ENCODE data around the gene DUSP7. TPM values are rescaled to one million over a fixed set of nuclear protein-coding genes. Genes with fewer than 3 reads are reported as not detected.

Gene DUSP7
- total and polyA plus RNA-seq, 9 of the 15 experiments (the other 6 are each of a cell fraction or from before 2014, with no cell fraction given): 0.45 to 15.8 (median 8.2) TPM

DNA sequence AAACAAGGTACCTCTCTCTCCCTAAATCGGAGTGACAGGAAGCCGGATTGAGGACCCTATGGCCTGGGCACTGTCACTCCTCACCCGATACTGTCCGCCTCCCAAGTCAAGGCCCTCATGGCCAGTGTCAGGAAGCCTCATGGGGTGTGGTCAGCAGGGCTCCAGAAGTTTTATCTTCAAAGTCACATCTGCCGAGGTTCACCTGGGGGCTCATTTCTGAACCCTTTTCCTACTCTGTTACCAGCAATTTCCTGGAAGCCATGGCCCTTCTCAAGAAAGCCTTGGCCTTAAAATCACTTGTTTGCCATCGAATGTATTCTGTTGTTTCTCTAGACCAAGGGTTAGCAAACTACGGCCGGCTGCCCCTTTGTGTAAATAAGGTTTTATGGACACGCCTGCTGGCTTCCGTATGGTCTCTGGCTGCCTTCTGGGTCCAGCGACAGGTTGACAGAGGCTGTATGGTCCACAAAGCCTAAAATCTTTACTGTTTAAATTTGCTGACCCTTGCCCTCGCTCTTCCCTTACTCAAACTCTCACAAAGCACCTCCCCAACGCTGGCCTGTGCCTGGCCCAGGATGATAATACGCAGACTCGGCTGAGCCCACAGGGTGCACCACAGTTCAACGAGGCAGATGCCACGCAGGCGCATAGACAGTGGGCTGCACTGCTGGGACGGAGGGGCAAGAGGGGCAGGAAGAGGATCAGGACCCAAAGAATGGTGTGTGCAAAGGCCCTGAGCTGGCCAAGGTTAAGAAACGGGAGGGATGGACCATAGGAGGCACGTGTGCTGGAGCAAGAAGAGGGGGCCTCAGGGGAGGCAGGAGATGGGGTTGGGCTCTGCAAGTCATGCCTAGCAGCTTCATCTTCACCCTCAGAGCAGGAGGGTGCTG is 24.7 kb upstream of the DUSP7 start:
- CTCF ChIA-PET (ENCODE audit: low intra/inter-chr PET ratio): no interaction called here
- WGBS (ENCODE audit: insufficient coverage, low coverage, missing lambda C conversion rate): 4% methylated on average over 21 of the region's 21 CpGs
- no peak for TF ChIP-seq KHSRP (IDR thresholded peaks at IDR 0.05)
- TF ChIP-seq NFYB (IDR thresholded peaks at IDR 0.05; ENCODE audit: extremely low read depth, insufficient read length): no peak
- peak; percentile 37 for TF ChIP-seq SMAD4 (CRISPR knock-in tag; conservative IDR thresholded peaks at IDR 0.05)
- TF ChIP-seq ZNF668 (CRISPR knock-in tag; IDR thresholded peaks at IDR 0.05): no peak
- TF ChIP-seq TRIM28 (IDR thresholded peaks at IDR 0.05): 0 out of 2 replicates have a peak, but pooled peaks have one; percentile 15
- TF ChIP-seq EP400 (IDR thresholded peaks at IDR 0.05): peak; percentile 24; the same call in 1 of the 2 replicates
- no peak for TF ChIP-seq NR2C2 (CRISPR knock-in tag; IDR thresholded peaks at IDR 0.05)
- peak; percentile 36; the same call in 1 of the 2 replicates for TF ChIP-seq NR2C2 (tag; IDR thresholded peaks at IDR 0.05)
- TF ChIP-seq, protein P1, sequence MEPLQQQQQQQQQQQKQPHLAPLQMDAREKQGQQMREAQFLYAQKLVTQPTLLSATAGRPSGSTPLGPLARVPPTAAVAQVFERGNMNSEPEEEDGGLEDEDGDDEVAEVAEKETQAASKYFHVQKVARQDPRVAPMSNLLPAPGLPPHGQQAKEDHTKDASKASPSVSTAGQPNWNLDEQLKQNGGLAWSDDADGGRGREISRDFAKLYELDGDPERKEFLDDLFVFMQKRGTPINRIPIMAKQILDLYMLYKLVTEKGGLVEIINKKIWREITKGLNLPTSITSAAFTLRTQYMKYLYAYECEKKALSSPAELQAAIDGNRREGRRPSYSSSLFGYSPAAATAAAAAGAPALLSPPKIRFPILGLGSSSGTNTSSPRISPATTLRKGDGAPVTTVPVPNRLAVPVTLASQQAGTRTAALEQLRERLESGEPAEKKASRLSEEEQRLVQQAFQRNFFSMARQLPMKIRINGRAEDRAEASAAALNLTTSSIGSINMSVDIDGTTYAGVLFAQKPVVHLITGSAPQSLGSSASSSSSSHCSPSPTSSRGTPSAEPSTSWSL (CRISPR knock-in tag; IDR thresholded peaks at IDR 0.05; ENCODE audit: borderline replicate concordance): no peak
- no peak for TF ChIP-seq NFATC3 (IDR thresholded peaks at IDR 0.05)
- peak; percentile 16 to 81; a peak in 1 of 4 replicates for TF ChIP-seq FOXA3 (CRISPR knock-in tag; conservative IDR thresholded peaks at IDR 0.05 in 1 of 2, IDR thresholded peaks at IDR 0.05 in 1 of 2)
- TF ChIP-seq ARID1B (IDR thresholded peaks at IDR 0.05): peak; percentile 85
- 0 out of 2 replicates have a peak, but pooled peaks have one; percentile 15 for TF ChIP-seq SMARCE1 (IDR thresholded peaks at IDR 0.05)
- TF ChIP-seq TFAM (CRISPR knock-in tag; conservative IDR thresholded peaks at IDR 0.05): no peak
- no peak for TF ChIP-seq ATF7 (IDR thresholded peaks at IDR 0.05)
- TF ChIP-seq KDM1A (IDR thresholded peaks at IDR 0.05): peak; percentile 74 to 79
- no peak for TF ChIP-seq ATF1 (CRISPR knock-in tag; IDR thresholded peaks at IDR 0.05)
- no peak for TF ChIP-seq ATF1 (tag; IDR thresholded peaks at IDR 0.05)
- no peak for TF ChIP-seq SLC30A9 (CRISPR knock-in tag; IDR thresholded peaks at IDR 0.05)
- TF ChIP-seq SMC3 (conservative IDR thresholded peaks at IDR 0.05; ENCODE audit: insufficient read depth, low read depth, low read length): no peak
- TF ChIP-seq, protein P2, sequence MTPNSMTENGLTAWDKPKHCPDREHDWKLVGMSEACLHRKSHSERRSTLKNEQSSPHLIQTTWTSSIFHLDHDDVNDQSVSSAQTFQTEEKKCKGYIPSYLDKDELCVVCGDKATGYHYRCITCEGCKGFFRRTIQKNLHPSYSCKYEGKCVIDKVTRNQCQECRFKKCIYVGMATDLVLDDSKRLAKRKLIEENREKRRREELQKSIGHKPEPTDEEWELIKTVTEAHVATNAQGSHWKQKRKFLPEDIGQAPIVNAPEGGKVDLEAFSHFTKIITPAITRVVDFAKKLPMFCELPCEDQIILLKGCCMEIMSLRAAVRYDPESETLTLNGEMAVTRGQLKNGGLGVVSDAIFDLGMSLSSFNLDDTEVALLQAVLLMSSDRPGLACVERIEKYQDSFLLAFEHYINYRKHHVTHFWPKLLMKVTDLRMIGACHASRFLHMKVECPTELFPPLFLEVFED (CRISPR knock-in tag; conservative IDR thresholded peaks at IDR 0.05): no peak
- peak; percentile 48 for TF ChIP-seq CBFA2T2 (conservative IDR thresholded peaks at IDR 0.05)
- peak; percentile 42; the same call in 1 of the 2 replicates for TF ChIP-seq MTA2 (IDR thresholded peaks at IDR 0.05; ENCODE audit: low read depth)

More for the DNA sequence above, 24.7 kb upstream of the DUSP7 start:
- POLR2A ChIA-PET: interaction anchor here (0.7 to 1.7 kb wide), 2 partner anchors 8 to 59 kb away, joined by 3 to 4 read pairs; no protein-coding TSS in a partner anchor
- FAIRE-seq: peak; percentile 91
- peak overlapping the region; percentile 27 to 83 for H3K9ac ChIP-seq (ENCODE audit: insufficient read depth in 1 of 2, low read depth in 2 of 2, low read length in 2 of 2)
- intact Hi-C loops (cut with micrococcal nuclease): no loop called here
- H2AFZ ChIP-seq (ENCODE audit: low read depth, low read length): peak overlapping the region; percentile 51
- ATAC-seq: peak; percentile 88
- peak overlapping the region; percentile 3; the same call in 1 of the 2 replicates for H3K4me3 ChIP-seq
- BruUV-seq (replicated peaks): no TSS peak
- H3K79me2 ChIP-seq (ENCODE audit: control insufficient read depth, insufficient read depth, low read length): no peaks in the 10 kb centered on the region
- no peaks in the 10 kb centered on the region for H3K9me1 ChIP-seq (ENCODE audit: control insufficient read depth, insufficient read depth, low read length)
- H3K36me3 ChIP-seq (ENCODE audit: control insufficient read depth, insufficient read depth, low read length): peaks cover 8% of the 10 kb centered on the region; the same call in 1 of the 3 replicates
- H3K4me2 ChIP-seq (ENCODE audit: insufficient read depth, low read length): peak overlapping the region; percentile 61
- DNase-seq (ENCODE audit: extremely low read depth in 1 of 4, low spot score in 3 of 4): peak; percentile 51 to 85 (median 66)
- H3K27me3 ChIP-seq (ENCODE audit: control insufficient read depth in 2 of 2, insufficient read depth in 2 of 2, low read length in 2 of 2): no peaks in the 10 kb centered on the region
- peaks cover 23 to 53% of the 10 kb centered on the region in 2 experiments for H3K4me1 ChIP-seq (replicated peaks in 1 of 2; ENCODE audit: control insufficient read depth in 2 of 2, insufficient read depth in 2 of 2, low read length in 2 of 2)
- no peaks in the 10 kb centered on the region for H3K9me3 ChIP-seq (replicated peaks; ENCODE audit: control insufficient read depth, insufficient read depth, low read depth, low read length)
- peak overlapping the region; percentile 70 for H3K27ac ChIP-seq (ENCODE audit: extremely low read depth, low read depth, low read length)
- H4K20me1 ChIP-seq (replicated peaks; ENCODE audit: control insufficient read depth, insufficient read depth, low read length): no peaks in the 10 kb centered on the region
- in situ Hi-C loops (cut with MboI): no loop called here
